Activated naive CD8-positive, alpha-beta T cell treated with anti-CD3 and anti-CD28 coated beads, Interleukin-2, amount 10 ng/mL, durations not matched to agents 7 days and 5 days (primary cell): ENCODE results near the gene CXXC1. TPM values are rescaled to one million over a fixed set of nuclear protein-coding genes. Genes with fewer than 3 reads are reported as not detected.
A peak's percentile ranks its signal among the peaks of the same experiment; 100 is the strongest.
"Not testable (repeated sequence)": the region's sequence is repeated elsewhere in the genome, so short reads cannot be mapped to it uniquely, and the experiment has no call there.

Experiments used
- ATAC-seq: fragments of 150-1000 bp; cut with Tn5 transposase; one replicate; pipeline ENCODE4 v1.10.0; 2021; ENCODE audit warnings: low read depth, moderate library complexity
- POLR2A ChIA-PET: fragments of 350-600 bp; sonication (Branson Sonifier 250); formaldehyde crosslinking; loops from one replicate; lab custom pipeline; 2021; ENCODE audit warnings: antibody characterized with exemption; lab: Charles Lee
- DNase-seq: peaks from one replicate; pipeline ENCODE4 v3.0.0; 2021
- H3K27ac Mint-ChIP-seq: one replicate; pipeline ENCODE4 v1.8.0; 2022; ENCODE audit warnings: mild to moderate bottlenecking, mixed read lengths
- H3K27me3 Mint-ChIP-seq: one replicate; pipeline ENCODE4 v1.8.0; 2022; ENCODE audit warnings: mild to moderate bottlenecking, moderate library complexity, mixed read lengths
- H3K36me3 Mint-ChIP-seq: one replicate; pipeline ENCODE4 v1.8.0; 2021; ENCODE audit warnings: mild to moderate bottlenecking, mixed read lengths
- H3K4me1 Mint-ChIP-seq: one replicate; pipeline ENCODE4 v1.8.0; 2021; ENCODE audit warnings: mixed read lengths
- H3K4me3 Mint-ChIP-seq: one replicate; pipeline ENCODE4 v1.8.0; 2022; ENCODE audit warnings: mild to moderate bottlenecking, moderate library complexity, mixed read lengths
- H3K9me3 Mint-ChIP-seq: one replicate; pipeline ENCODE4 v1.8.0; 2021; ENCODE audit warnings: mixed read lengths
- total RNA-seq, 2 experiments: library from RNA; stranded (reverse); gene quantifications; one replicate each; pipeline ENCODE4 v1.2.3, GENCODE V29; 2021

CXXC1 gene
- total RNA-seq, 2 experiments from 2014 or later = 155 to 160 TPM

DNA sequence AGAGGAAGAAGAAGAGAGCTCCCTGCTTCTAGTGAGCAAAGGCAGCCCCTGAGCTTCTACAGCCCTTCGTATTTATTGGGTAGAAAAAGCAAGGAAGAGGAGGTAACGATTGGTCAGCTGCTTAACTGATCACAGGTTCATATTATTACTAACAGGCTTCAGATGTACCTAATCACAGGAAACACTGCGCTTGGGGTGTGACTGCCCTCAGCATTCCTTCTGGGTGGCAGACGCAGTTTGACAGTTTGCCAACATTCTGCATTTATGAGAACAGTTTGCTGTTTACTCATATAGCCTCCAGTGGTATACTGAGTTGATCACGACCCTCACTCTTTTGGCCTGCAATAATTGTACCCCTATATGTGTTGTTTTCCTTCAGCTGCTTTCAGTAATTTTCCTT lies 21.4 kb upstream of the CXXC1 start:
- ATAC-seq, DNase-seq, H3K27ac Mint-ChIP-seq, POLR2A ChIA-PET, H3K4me3 Mint-ChIP-seq, H3K36me3 Mint-ChIP-seq, H3K9me3 Mint-ChIP-seq: not testable (repeated sequence)
- peaks cover 29% of the 10 kb centered on the region for H3K27me3 Mint-ChIP-seq
- H3K4me1 Mint-ChIP-seq = peaks cover 15% of the 10 kb centered on the region

DNA sequence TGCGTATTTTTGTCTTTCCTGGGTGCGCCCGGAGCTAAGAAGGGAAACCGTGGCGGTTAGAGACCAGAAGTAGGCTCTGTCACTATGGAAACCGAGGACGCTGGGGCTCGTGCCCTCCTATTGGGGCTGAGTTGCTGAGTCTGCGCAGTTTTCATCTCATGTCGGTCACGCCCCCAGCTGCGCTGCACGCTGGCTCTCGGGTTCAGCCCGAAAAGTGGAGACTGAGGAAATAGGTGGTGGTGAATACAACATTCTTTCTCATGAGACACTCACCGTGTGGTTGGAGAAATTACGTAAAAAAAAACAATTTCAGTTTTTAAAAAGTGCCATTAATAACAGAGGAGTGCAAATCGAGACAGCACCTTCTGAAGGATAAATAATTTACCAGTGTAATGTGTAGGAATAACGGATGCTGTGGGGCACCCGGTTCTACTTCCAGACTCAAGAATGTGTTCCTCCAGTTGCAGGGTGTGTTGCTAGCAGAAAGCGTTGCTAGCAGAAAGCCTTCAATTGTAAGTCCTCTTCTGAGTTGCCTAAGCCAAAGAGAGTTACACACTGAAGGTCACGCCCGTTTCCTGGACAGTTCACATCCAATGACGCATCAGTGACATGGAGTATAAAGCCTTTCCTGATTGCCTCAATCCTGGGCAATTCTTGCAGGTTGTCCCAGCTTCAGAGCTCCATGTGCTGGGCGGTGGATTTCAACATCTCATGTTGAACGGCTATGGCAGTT lies 20.4 kb upstream of the CXXC1 start:
- peak overlapping the region; percentile 75 for H3K27ac Mint-ChIP-seq

DNA sequence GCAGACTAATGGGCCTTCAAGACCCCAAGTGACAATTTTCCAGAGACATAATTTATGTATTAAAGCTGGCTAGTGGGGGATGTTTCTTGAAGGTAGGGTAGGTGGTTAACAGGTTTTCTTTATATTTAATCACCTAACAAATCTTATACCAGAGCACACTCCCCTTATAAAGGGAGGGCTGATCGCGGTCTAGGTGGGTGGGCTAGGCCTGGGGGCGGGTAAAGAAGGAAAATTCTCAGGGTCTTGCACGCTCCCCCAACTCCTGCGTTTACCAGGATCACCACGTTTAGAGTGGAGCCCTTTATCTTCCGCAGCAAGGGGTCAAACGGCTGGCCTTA lies 19.9 kb upstream of the CXXC1 start:
- peak; percentile 38 for ATAC-seq
- peaks cover 15% of the 10 kb centered on the region for H3K4me1 Mint-ChIP-seq
- peaks cover 33% of the 10 kb centered on the region for H3K27me3 Mint-ChIP-seq
- no peak for DNase-seq
- peak overlapping the region; percentile 95 for H3K4me3 Mint-ChIP-seq
- POLR2A ChIA-PET = interaction anchor here (0.6 to 1.9 kb wide), 6 partner anchors 10 to 722 kb away, joined by 3 to 14 read pairs (median 3); partner anchors contain the start of gene MBD1
- peaks cover 3% of the 10 kb centered on the region for H3K36me3 Mint-ChIP-seq
- H3K27ac Mint-ChIP-seq = peak overlapping the region; percentile 75
- peaks cover 7% of the 10 kb centered on the region for H3K9me3 Mint-ChIP-seq

More for the DNA sequence above, 20.4 kb upstream of the CXXC1 start:
- peaks cover 30% of the 10 kb centered on the region for H3K27me3 Mint-ChIP-seq
- peak; percentile 81 for DNase-seq
- H3K4me3 Mint-ChIP-seq = peak overlapping the region; percentile 95
- peaks cover 15% of the 10 kb centered on the region for H3K4me1 Mint-ChIP-seq
- POLR2A ChIA-PET = interaction anchor here (0.6 to 1.9 kb wide), 7 partner anchors 10 to 722 kb away, joined by 3 to 14 read pairs (median 3); partner anchors contain the start of gene MBD1
- ATAC-seq = peak; percentile 100
- H3K36me3 Mint-ChIP-seq = peaks cover 3% of the 10 kb centered on the region
- peaks cover 7% of the 10 kb centered on the region for H3K9me3 Mint-ChIP-seq

DNA sequence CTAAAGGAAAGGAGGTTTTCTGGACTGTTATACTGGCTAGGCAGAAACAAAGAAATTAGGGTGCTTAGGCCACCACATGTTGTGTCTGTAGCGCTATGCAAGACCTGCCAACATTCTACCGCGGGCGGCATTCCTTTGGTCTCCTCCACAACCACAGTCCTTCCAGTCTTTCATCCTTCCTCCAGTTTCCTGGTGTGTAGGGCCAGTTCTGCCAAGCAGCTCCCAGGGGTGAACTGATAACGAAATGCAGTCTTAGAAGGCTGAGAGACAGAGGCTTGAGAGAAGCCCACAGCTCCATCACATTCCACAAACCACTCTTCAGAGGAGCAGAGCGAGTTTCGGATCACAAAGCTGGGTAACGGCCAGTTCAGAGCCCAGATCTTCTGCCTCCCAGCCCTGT lies 19.5 kb upstream of the CXXC1 start:
- peaks cover 15% of the 10 kb centered on the region for H3K4me1 Mint-ChIP-seq
- no peak for DNase-seq
- H3K36me3 Mint-ChIP-seq = peaks cover 3% of the 10 kb centered on the region
- H3K27me3 Mint-ChIP-seq = peaks cover 33% of the 10 kb centered on the region
- H3K27ac Mint-ChIP-seq = no peak overlapping the region
- H3K4me3 Mint-ChIP-seq = peak overlapping the region; percentile 95
- POLR2A ChIA-PET = interaction anchor here (0.7 to 1.9 kb wide), 4 partner anchors 11 to 723 kb away, joined by 3 to 14 read pairs (median 3); partner anchors contain the start of gene MBD1
- H3K9me3 Mint-ChIP-seq = peaks cover 7% of the 10 kb centered on the region
- ATAC-seq = no peak

DNA sequence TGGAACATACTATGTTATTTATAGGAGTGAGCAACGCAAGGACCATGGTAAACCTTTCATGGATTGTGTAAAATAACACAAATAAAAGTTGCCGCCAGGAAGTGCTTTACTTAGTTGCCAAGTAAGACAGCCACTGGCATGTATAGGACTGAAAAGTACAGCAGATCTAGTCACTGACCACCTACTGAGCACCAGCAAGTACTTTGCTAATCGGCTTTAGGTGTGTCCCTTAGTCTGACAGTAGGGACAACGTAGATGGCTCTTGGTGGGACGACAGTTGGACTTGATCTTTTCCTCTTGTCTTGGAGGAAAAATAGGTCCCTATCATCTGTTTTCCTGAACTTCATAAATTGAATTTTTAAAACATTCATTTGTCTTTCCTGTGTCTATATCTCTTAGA lies 13.6 kb upstream of the CXXC1 start:
- Mint-ChIP-seq H3K27me3 (peaks cover 59% of the 10 kb centered on the region), H3K36me3 (peaks cover 3% of the 10 kb centered on the region), H3K9me3 (peaks cover 6% of the 10 kb centered on the region), H3K4me3 (no peak overlapping the region), H3K27ac (no peak overlapping the region), H3K4me1 (peaks cover 7% of the 10 kb centered on the region)
- DNase-seq (no peak), ATAC-seq (no peak)
- POLR2A ChIA-PET = no interaction called here

DNA sequence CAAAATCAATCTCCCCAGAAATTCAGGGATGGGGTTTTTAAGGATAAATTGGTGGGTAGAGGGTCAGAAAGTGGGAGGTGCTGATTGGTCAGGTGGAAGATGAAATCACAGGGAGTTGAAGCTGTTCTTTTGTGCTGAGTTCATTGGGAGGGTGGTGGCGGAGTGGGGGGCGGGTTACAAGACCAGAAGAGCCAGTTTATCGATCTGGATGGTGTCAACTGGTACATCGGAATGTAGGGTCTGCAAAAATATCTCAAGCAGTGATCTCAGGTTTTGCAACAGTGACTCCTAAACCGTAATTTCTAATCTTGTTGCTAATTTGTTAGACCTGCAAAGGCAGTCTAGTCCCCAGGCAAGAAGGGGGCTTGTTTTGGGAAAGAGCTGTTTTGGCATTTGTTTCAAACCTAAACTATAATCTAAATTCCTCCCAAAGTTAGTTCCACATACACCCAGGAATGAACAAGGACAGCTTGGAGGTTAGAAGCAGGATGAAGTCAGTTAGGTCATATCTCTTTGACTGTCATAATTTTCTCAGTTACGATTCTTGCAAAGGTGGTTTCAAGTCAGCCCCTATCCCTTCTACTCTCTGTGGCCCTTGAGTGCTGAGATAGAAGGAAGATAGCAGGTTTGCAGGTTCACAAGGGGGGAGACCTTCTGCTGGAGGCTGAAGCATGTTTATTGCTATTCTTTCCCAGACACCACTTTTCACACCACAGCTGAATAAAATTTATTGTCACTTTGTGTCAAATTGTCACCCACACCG lies 12.3 kb upstream of the CXXC1 start:
- ATAC-seq (no peak), DNase-seq (no peak)
- POLR2A ChIA-PET = no interaction called here
- H3K36me3 Mint-ChIP-seq = no peaks in the 10 kb centered on the region
- H3K9me3 Mint-ChIP-seq = no peaks in the 10 kb centered on the region
- H3K4me3 Mint-ChIP-seq = no peak overlapping the region
- peaks cover 7% of the 10 kb centered on the region for H3K4me1 Mint-ChIP-seq
- peaks cover 53% of the 10 kb centered on the region for H3K27me3 Mint-ChIP-seq
- H3K27ac Mint-ChIP-seq = no peak overlapping the region

DNA sequence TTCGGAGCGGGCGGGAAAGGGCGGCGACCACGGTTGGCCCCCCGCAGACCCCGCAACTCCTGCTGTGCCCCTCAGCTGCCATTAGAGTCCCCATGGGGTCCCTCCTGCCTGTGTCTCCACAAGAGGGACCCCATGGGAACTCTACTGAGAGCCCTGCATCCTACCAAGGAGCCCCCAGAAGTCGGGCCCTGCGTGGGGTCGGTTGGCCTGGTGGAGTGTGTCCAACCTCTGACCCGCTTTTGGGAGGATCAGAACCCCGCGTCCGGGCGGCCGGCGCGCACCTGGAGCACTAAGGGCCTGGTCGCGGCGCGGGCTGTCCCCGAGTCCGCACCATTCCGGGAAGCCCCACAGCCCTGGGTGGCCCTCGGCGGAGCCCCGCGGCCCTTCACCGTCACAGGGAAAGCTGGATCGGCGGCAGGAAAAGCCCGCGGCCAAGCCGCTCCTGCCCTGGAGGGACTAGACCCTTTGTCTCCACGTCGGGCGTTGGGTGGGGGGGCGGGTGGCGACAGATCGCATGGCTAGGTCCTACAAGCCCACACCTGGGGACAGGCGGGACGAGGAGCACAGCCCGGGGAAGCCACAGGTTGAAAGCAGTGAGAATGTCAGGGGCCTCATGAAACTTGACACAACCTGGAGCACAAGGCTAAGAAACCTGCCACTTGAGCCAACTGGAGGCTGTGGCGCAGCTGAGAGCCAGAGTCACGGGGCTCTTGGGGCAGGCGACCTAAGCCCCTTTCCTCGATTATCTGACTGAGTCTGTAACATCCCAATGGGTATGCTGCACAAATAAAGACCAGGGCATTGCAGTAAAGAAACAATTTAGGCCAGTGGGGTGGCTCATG lies 11.2 kb upstream of the CXXC1 start:
- Mint-ChIP-seq H3K27ac (no peak overlapping the region), H3K36me3 (no peaks in the 10 kb centered on the region), H3K4me1 (peaks cover 7% of the 10 kb centered on the region), H3K4me3 (peak overlapping the region; percentile 73), H3K9me3 (peaks cover 1% of the 10 kb centered on the region), H3K27me3 (peaks cover 47% of the 10 kb centered on the region)
- POLR2A ChIA-PET = interaction anchor here (0.8 to 1.8 kb wide), 4 partner anchors 9 to 76 kb away, joined by 3 to 8 read pairs (median 6); partner anchors contain the start of genes MBD1 and SKA1
- ATAC-seq (no peak), DNase-seq (peak; percentile 31)

DNA sequence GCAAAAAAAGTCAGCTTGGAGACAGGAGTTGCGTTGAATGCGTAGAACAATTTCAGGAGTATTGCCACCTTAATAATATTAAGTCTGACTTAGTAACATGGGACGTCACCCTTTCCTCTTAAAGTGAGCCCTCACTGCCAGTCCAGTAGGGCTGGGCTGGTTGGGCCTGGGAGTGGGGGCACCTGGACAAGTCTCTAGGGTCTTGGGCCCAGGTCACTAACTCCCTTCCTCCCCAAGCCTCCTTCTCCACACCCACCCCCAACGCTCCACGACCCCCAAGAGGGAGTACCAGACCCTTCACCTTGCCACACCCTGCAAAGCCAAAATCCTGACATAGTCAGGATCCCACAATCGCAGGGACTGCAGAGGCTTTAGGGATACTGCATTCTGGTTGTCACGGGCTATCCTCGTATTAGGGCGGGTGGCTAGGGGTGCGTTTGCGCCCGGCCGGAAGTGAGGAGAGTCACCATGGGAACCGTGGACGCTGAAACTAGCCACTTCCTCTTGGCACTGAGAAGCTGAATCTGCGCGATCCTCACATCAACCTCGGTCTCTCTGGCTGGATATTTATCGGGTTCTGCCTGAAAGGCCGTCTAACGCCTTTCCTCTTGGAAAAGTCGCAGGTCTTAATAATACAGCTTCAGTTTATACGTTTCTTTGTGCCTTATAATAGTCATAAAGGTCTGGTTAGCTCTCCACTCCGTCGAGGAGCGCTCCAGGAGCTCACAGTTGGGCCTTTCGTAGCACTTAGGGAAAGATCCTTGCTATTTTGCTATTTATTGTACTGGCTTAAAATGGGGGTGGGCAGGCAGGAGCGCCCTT lies 10.3 kb upstream of the CXXC1 start:
- peak; percentile 78 for DNase-seq
- H3K4me1 Mint-ChIP-seq = peaks cover 7% of the 10 kb centered on the region
- ATAC-seq = peak; percentile 99
- H3K27ac Mint-ChIP-seq = no peak overlapping the region
- H3K9me3 Mint-ChIP-seq = peaks cover 1% of the 10 kb centered on the region
- POLR2A ChIA-PET = interaction anchor here (0.8 to 1.8 kb wide), 4 partner anchors 9 to 77 kb away, joined by 3 to 8 read pairs (median 6); partner anchors contain the start of genes MBD1 and SKA1
- peak overlapping the region; percentile 73 for H3K4me3 Mint-ChIP-seq
- H3K36me3 Mint-ChIP-seq = no peaks in the 10 kb centered on the region
- H3K27me3 Mint-ChIP-seq = peaks cover 41% of the 10 kb centered on the region

DNA sequence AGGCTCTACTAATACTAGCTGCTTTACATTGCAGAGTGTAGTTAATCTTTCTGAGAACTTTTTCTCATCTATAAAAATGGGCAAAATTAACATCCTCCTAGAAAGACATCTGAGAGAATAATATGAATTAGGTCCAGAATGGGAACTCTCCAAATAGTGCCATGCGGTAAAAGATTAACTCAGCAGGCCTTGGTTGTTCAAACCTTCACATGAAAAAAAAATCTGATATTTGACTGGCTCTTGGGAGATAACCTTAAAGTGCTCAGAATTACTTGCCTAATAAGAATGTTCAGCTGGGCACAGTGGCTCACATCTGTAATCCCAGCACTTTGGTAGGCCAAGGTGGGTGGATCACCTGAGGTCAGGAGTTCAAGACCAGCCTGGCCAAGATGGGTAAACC lies 5.5 kb upstream of the CXXC1 start:
- DNase-seq (no peak), ATAC-seq (no peak)
- no peak overlapping the region for H3K27ac Mint-ChIP-seq
- H3K36me3 Mint-ChIP-seq = no peaks in the 10 kb centered on the region
- POLR2A ChIA-PET = no interaction called here
- H3K27me3 Mint-ChIP-seq = peaks cover 11% of the 10 kb centered on the region
- no peak overlapping the region for H3K4me3 Mint-ChIP-seq
- H3K9me3 Mint-ChIP-seq = peaks cover 1% of the 10 kb centered on the region
- peaks cover 7% of the 10 kb centered on the region for H3K4me1 Mint-ChIP-seq

DNA sequence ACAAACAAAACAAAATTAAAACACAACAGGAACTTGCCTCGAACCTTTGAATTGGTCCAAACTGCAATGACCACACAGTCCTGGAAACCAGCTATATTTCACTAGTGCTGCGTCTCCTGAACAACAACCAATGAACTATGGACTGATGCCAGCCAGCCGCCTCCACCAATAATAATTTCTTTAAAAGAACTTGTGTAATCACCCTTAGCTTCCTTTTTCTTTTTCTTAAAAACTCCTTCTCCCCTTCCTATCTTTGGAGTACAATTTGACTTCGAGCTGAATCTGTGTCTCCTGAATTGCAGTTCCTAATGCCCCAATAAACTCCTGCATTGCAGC lies 1.6 kb upstream of the CXXC1 start:
- POLR2A ChIA-PET = interaction anchor here (1.1 to 2.3 kb wide), 2 partner anchors 8 to 9 kb away, joined by 4 to 8 read pairs; partner anchors contain the start of gene MBD1
- H3K4me3 Mint-ChIP-seq = peak overlapping the region; percentile 58
- no peak for ATAC-seq
- peaks cover 18% of the 10 kb centered on the region for H3K36me3 Mint-ChIP-seq
- no peaks in the 10 kb centered on the region for H3K27me3 Mint-ChIP-seq
- peaks cover 15% of the 10 kb centered on the region for H3K4me1 Mint-ChIP-seq
- no peak for DNase-seq
- peaks cover 1% of the 10 kb centered on the region for H3K9me3 Mint-ChIP-seq
- H3K27ac Mint-ChIP-seq = peak overlapping the region; percentile 64

DNA sequence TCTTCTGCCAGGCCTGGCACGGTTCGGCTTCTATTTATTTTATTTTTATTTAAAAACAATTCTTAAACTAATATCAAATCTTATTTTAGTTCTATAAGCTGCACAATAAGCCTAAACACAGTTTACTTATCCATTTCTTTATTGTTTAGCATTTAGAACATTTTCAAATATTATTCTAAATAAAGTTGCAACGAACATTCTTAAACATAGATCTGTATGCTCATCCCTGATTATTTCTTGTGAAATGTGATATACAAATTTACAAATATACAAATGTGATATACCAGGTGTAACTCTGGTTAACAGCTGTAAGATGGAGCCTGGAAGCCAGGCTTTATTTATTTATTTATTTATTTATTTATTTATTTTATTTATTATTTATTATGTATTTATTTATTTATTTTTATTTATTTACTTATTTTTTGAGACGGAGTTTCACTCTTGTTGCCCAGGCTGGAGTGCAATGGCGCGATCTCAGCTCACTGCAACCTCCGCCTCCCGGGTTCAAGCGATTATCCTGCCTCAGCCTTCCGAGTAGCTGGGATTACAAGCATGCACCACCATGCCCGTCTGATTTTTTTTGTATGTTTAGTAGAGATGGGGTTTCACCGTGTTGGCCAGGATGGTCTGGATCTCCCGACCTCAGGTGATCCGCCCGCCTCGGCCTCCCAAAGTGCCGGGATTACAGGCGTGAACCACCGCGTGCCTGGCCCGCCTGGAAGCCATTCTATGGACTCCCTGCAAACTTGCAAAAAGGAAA lies 1.0 kb upstream of the CXXC1 start:
- H3K27ac Mint-ChIP-seq = peak overlapping the region; percentile 98
- POLR2A ChIA-PET = interaction anchor here (1.1 to 2.3 kb wide), 2 partner anchors 7 to 10 kb away, joined by 4 to 8 read pairs; partner anchors contain the start of gene MBD1
- ATAC-seq = not testable (repeated sequence)

More for the DNA sequence above, 1.0 kb upstream of the CXXC1 start:
- DNase-seq, H3K27me3 Mint-ChIP-seq, H3K9me3 Mint-ChIP-seq: not testable (repeated sequence)
- Mint-ChIP-seq H3K36me3 (peaks cover 22% of the 10 kb centered on the region), H3K4me3 (peak overlapping the region; percentile 94), H3K4me1 (peaks cover 18% of the 10 kb centered on the region)
